Activated naive CD4-positive, alpha-beta T cell treated with anti-CD3 and anti-CD28 coated beads for 36 hours (primary cell): Measurements from ENCODE around the gene UBTD1. TPM values are rescaled to one million over a fixed set of nuclear protein-coding genes. Genes with fewer than 3 reads are reported as not detected.
"Not testable (repeated sequence)": the region's sequence is repeated elsewhere in the genome, so short reads cannot be mapped to it uniquely, and the experiment has no call there.

Experiments used
- CTCF ChIA-PET: fragments of 350-600 bp; sonication (Branson Sonifier 250); formaldehyde crosslinking; loops from one replicate; lab custom pipeline; 2021; ENCODE audit warnings: antibody characterized with exemption; lab: Charles Lee
- DNase-seq: peaks from one replicate; pipeline ENCODE4 v3.0.0-alpha.2; 2020
- H3K27ac Mint-ChIP-seq: one replicate; pipeline ENCODE4 v1.8.0; 2021; ENCODE audit warnings: mild to moderate bottlenecking, mixed read lengths
- H3K27me3 Mint-ChIP-seq: one replicate; pipeline ENCODE4 v1.8.0; 2021; ENCODE audit warnings: low read depth, mixed read lengths
- H3K36me3 Mint-ChIP-seq: one replicate; pipeline ENCODE4 v1.8.0; 2021; ENCODE audit warnings: low read depth, mixed read lengths
- H3K4me1 Mint-ChIP-seq: one replicate; pipeline ENCODE4 v1.8.0; 2021; ENCODE audit warnings: low read depth, mixed read lengths
- H3K4me3 Mint-ChIP-seq: one replicate; pipeline ENCODE4 v1.8.0; 2021; ENCODE audit warnings: mild to moderate bottlenecking, moderate library complexity, mixed read lengths
- H3K9me3 Mint-ChIP-seq: one replicate; pipeline ENCODE4 v1.8.0; 2021; ENCODE audit warnings: mixed read lengths
- intact Hi-C: fragments of 100-400 bp; cut with micrococcal nuclease; formaldehyde crosslinking; loops from one replicate; pipeline ENCODE4 v1.15.1; 2023
- total RNA-seq, 2 experiments: library from RNA; stranded (reverse); gene quantifications; one replicate each; pipeline ENCODE4 v1.2.3, GENCODE V29; 2021

The UBTD1 gene
- total RNA-seq, 2 experiments from 2014 or later = 0.86 to 1.3 TPM

DNA sequence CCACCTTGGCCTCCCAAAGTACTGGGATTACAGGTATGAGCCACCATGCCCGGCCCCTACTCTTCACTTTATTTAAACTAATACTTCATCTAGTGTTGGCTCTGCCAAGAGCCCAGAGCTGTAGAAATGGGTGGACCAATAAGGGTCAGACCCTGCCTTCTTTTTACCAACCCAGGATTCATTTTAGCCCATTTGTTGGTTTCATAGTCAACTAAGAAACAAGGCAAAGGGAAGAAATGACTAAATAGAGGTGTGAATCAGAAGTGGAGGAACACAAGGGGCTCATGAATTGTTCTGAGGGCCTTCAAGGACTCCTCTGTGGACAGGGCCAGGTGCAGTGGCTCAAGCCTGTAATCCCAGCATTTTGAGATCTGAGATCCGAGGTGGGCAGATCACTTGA is 74.9 kb downstream of the UBTD1 start:
- CTCF ChIA-PET = interaction anchor here (1.3 kb wide), 1 partner anchor 40 kb away, joined by 5 read pairs; no protein-coding TSS in a partner anchor
- Mint-ChIP-seq H3K36me3 (no peaks in the 10 kb centered on the region), H3K4me1 (no peaks in the 10 kb centered on the region), H3K27ac (no peak overlapping the region), H3K9me3 (no peaks in the 10 kb centered on the region), H3K27me3 (no peaks in the 10 kb centered on the region), H3K4me3 (no peak overlapping the region)
- intact Hi-C loops = loop anchor here (2.0 to 5.0 kb wide), 3 partner anchors 39 to 159 kb away; no protein-coding TSS in a partner anchor
- no peak for DNase-seq

DNA sequence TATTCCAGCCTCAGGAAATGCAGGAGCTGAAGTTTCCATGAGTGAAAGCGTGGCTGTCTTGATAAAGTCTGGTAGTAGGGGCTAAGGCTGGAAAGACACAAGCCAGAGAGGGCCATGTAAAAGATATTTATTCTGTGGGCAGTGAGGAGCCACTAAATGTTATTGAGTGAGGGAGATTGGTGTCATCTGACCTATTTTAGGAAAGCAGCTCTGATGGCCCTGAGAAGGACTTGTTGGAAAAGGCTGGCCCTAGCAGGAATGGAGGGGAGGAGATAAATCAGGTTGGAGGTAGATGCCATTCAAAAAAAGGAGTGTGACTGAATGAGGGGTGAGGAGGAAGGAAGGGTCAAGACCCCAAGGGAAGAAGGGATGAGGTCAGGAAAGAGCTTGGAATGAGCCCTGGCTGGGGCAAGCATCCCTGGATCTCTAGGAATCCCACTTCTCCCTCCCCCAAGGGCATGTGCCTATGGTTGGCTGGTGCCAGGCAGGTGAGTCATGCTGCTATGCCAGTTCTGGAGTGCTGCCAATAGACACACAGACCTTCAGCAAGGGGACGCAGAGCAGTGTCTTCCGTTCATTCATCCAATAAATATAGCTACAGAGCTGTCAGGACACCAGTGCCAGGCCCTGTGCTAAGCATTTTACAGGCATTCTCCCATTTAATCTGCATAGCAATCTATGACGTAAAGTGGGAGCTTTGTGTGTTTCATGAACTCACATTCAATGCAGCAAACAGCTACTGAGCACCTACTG is 75.8 kb downstream of the UBTD1 start:
- H3K4me3 Mint-ChIP-seq = no peak overlapping the region
- CTCF ChIA-PET = interaction anchor here (1.2 to 1.3 kb wide), 2 partner anchors 10 to 40 kb away, joined by 3 to 5 read pairs; no protein-coding TSS in a partner anchor
- H3K36me3 Mint-ChIP-seq = no peaks in the 10 kb centered on the region
- H3K4me1 Mint-ChIP-seq = no peaks in the 10 kb centered on the region
- H3K27ac Mint-ChIP-seq = no peak overlapping the region
- no peaks in the 10 kb centered on the region for H3K9me3 Mint-ChIP-seq
- DNase-seq = no peak
- intact Hi-C loops = loop anchor here (5.0 kb wide), 1 partner anchor 158 kb away; no protein-coding TSS in a partner anchor
- no peaks in the 10 kb centered on the region for H3K27me3 Mint-ChIP-seq

DNA sequence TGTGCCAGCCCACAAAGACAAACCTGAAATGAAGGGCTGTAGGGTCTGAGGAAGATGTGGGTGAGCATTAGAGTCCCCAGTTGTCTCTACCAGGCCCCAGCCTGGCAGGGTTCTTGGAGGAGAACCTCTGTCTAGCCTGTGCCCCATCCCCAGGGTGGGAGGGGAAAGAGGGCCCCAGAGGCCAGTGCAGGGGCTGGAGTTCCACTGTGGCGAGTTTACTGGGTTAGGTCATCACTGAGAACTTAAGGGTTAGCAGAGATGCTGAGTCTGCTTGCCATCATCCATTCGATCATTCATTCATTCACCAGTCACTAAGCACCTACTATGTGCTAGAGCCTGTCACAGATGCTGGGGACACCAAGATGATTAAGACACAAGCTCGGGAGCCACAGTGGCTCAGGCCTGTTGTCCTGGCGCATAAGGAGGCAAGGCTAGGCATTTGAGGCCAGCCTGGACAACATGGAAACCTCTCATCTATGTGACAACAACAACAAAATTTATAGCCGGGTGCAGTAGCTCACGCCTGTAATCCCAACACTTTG is 76.5 kb downstream of the UBTD1 start:
- Mint-ChIP-seq H3K9me3 (no peaks in the 10 kb centered on the region), H3K4me1 (no peaks in the 10 kb centered on the region), H3K27me3 (no peaks in the 10 kb centered on the region), H3K27ac (no peak overlapping the region), H3K36me3 (no peaks in the 10 kb centered on the region), H3K4me3 (no peak overlapping the region)
- DNase-seq = no peak
- CTCF ChIA-PET = interaction anchor here (1.2 to 1.4 kb wide), 4 partner anchors 10 to 56 kb away, joined by 3 to 5 read pairs (median 5); no protein-coding TSS in a partner anchor
- intact Hi-C loops = no loop called here

DNA sequence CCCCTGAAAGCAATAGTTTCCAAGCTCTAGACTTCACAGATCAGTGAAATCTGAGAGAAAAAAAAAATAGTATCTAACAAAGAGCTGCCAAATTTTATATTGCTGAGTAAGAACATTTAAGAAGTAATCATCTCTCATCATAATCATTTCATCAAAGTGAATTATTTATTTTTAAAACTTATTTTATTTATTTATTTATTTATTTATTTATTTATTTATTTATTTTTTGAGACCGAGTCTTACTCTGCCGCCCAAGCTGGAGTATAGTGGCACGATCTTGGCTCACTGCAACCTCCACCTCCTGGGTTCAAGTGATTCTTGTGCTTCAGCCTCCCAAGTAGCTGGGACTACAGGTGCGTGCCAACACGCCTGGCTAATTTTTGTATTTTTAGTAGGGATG is 77.8 kb downstream of the UBTD1 start:
- CTCF ChIA-PET = interaction anchor here (0.9 to 1.4 kb wide), 3 partner anchors 23 to 58 kb away, joined by 3 to 5 read pairs (median 5); no protein-coding TSS in a partner anchor
- H3K9me3 Mint-ChIP-seq, H3K36me3 Mint-ChIP-seq, H3K4me3 Mint-ChIP-seq, DNase-seq, H3K27me3 Mint-ChIP-seq, H3K4me1 Mint-ChIP-seq, intact Hi-C loops, H3K27ac Mint-ChIP-seq: not testable (repeated sequence)

DNA sequence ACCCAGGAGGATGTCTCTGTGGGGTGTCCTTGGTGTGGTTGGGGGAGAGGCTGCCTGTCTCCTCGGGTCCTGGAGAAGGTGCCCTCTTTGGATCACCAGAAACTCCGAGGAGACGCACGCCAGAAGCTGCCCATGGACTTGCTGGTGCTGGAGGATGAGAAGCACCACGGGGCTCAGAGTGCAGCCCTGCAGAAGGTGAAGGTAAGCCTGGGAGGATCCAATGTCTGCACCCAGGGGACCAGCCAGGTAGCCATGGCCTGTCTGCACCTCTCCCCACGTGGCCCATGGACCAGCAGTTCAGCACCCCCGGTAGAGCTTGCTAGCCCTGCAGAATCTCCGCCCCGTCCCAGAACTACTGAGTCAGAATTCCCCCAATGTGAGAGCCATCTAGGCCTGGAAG is 79.0 kb downstream of the UBTD1 start:
- CTCF ChIA-PET = interaction anchor here (0.6 to 0.7 kb wide), 2 partner anchors 42 to 43 kb away, joined by 3 read pairs; no protein-coding TSS in a partner anchor
- intact Hi-C loops = no loop called here
- H3K9me3 Mint-ChIP-seq = no peaks in the 10 kb centered on the region
- no peak for DNase-seq
- no peak overlapping the region for H3K27ac Mint-ChIP-seq
- H3K4me3 Mint-ChIP-seq = no peak overlapping the region
- no peaks in the 10 kb centered on the region for H3K27me3 Mint-ChIP-seq
- no peaks in the 10 kb centered on the region for H3K4me1 Mint-ChIP-seq
- H3K36me3 Mint-ChIP-seq = no peaks in the 10 kb centered on the region

DNA sequence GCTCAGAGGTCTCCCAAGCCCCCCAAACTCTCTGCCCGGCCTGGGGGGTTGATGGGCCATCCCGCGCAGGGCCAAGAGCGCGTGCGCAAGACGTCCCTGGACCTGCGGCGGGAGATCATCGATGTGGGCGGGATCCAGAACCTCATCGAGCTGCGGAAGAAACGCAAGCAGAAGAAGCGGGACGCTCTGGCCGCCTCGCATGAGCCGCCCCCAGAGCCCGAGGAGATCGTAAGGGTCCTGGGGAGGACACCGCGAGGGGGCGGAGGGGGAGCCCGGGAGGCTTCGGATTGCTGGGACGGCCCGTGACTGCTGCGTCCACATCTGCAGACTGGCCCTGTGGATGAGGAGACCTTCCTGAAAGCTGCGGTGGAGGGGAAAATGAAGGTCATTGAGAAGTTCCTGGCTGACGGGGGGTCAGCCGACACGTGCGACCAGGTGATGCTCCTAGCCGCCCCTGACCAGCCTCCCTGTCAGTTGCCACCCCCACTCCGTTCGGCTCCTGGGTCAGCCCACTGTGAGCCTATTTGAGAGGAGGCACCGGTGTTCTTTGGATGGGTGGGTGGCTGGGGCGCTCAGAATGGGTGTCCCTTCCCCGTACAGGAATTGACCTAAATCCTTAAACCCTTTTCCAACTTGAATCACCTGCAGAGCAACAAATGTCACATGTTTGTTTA is 79.6 kb downstream of the UBTD1 start:
- no peak for DNase-seq
- Mint-ChIP-seq H3K9me3 (no peaks in the 10 kb centered on the region), H3K4me1 (no peaks in the 10 kb centered on the region), H3K27ac (no peak overlapping the region), H3K27me3 (no peaks in the 10 kb centered on the region), H3K4me3 (no peak overlapping the region), H3K36me3 (no peaks in the 10 kb centered on the region)
- CTCF ChIA-PET = no interaction called here
- intact Hi-C loops = no loop called here

DNA sequence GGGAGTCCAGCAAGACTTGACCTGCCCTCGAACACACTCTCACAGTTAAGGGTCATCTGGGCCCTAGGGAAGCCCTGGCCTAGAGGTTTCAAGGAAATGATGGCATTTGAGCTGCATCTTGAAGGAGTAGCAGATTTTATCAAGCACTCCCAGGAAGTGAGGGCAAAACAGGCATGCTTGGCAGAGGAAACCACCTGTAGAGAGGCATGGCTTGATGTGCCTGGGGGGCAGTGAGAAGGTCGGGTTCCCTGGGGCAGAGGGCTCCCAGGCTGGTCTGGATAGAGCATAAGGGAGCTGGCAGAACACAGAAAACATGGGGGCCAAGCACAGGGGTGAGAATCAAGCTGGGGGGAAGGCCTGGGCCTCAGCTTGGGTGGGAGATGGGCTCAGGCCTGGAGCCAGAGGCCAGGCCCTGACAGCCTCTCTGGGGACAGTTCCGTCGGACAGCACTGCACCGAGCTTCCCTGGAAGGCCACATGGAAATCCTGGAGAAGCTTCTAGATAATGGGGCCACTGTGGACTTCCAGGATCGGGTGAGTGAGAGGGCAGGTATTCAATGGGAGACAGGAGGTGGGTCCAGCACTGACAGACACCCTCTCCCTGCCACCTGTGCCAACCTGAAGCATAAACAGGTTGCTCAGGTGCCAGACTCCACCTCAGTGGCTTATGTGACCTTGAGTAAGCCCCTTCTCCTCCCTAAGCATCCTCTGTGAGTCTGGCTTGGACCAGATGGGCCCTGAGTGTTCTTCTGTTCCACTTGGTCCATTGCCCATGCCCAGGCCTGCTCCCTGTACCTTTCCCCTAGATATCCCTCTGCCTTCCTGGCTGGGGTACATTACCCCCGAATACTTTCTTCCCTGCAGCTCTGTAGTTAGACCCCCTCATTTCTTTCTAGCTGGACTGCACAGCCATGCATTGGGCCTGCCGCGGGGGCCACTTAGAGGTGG is 82.0 kb downstream of the UBTD1 start:
- Mint-ChIP-seq H3K27me3 (no peaks in the 10 kb centered on the region), H3K27ac (no peak overlapping the region), H3K9me3 (no peaks in the 10 kb centered on the region), H3K4me1 (no peaks in the 10 kb centered on the region), H3K36me3 (no peaks in the 10 kb centered on the region), H3K4me3 (no peak overlapping the region)
- CTCF ChIA-PET = no interaction called here
- DNase-seq = no peak
- intact Hi-C loops = no loop called here

DNA sequence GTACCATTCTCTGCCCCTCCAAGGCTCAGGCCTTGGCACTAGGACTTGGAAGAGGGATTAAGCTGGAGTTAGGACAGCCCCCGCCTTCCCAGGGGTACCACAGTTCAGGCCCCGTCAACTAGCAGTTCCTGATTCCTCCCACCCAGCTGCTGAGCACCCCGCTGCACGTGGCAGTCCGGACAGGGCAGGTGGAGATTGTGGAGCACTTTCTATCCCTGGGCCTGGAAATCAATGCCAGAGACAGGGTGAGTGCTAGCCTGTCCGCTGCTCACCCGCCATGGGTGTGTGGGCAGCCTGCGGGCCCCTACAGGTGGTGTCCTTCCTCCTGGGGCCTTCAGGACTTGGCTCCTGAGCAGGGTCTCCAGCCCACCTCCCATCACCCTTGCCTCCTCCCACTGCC is 83.4 kb downstream of the UBTD1 start:
- intact Hi-C loops = no loop called here
- no peaks in the 10 kb centered on the region for H3K4me1 Mint-ChIP-seq
- CTCF ChIA-PET = interaction anchor here (0.5 to 1.0 kb wide), 2 partner anchors 10 to 176 kb away, joined by 4 read pairs; partner anchors contain the start of gene ANKRD2
- DNase-seq = no peak
- H3K27ac Mint-ChIP-seq = no peak overlapping the region
- H3K4me3 Mint-ChIP-seq = no peak overlapping the region
- no peaks in the 10 kb centered on the region for H3K27me3 Mint-ChIP-seq
- no peaks in the 10 kb centered on the region for H3K9me3 Mint-ChIP-seq
- no peaks in the 10 kb centered on the region for H3K36me3 Mint-ChIP-seq

DNA sequence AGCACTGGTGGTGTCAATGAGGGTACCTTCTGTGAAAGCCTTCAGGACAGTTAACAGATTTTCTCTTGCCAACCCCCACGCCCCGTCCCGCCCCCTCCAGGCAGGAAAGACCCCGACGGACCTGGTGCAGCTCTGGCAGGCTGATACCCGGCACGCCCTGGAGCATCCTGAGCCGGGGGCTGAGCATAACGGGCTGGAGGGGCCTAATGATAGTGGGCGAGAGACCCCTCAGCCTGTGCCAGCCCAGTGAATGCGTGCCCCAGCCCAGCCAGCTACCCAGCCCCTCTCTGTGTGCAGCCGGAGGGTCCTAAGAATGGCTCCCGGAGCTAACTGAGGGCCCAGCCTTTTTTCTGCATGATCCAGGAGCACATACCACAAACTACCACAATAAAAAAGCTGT is 84.8 kb downstream of the UBTD1 start:
- Mint-ChIP-seq H3K4me1 (no peaks in the 10 kb centered on the region), H3K27me3 (no peaks in the 10 kb centered on the region), H3K27ac (no peak overlapping the region), H3K9me3 (no peaks in the 10 kb centered on the region), H3K4me3 (no peak overlapping the region), H3K36me3 (no peaks in the 10 kb centered on the region)
- intact Hi-C loops = no loop called here
- DNase-seq = no peak
- CTCF ChIA-PET = no interaction called here

DNA sequence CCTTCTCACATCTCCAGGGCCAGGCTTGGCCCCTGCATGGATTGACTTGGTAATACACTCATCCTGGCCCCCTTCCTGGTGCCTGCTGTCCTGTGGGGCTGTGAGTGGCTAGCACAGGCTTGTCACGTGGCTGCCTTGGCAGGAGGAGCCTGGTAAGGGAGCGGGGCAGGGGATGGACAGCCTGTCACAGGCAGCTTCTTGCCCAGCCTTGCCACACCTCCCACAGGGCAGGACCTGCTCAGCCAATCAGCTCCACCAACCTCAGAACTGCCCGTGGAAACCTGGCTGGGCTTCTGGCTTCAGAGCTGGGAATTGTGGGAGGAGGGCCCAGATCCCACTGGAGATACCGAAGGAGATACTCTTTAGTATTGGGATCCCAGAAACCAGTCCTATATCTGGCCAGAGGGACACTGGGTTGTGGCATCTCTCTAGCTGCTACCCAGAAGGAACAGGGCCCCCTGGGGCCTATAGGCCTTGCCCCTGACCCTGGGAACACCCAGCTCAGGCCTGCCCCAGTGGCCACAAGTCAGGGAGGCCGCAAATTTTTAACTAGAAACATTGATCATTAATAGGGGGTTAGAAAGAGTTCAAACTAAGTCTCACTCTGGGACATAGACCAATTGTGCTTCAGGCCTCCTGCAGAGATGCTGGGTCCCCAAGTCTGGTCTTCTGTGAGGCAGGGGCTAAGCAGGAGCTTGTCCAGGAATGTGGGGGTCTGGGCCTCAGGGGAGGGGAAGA is 85.5 kb downstream of the UBTD1 start, which contains the start of gene HOGA1:
Gene HOGA1 (plus strand): TSS at position 330 of the 738 bp plus-strand sequence. CDS start 315 bp downstream, at position 645.
- intact Hi-C loops = no loop called here
- DNase-seq = no peak
- Mint-ChIP-seq H3K27ac (no peak within 1 kb of the TSS), H3K27me3 (no peaks in the 10 kb centered on the region), H3K4me1 (no peaks in the 10 kb centered on the region), H3K9me3 (no peaks in the 10 kb centered on the region), H3K36me3 (no peaks in the 10 kb centered on the region), H3K4me3 (no peak within 1 kb of the TSS)
- CTCF ChIA-PET = interaction anchor here (0.5 to 1.1 kb wide), 5 partner anchors 9 to 1214 kb away, joined by 3 to 4 read pairs (median 3); no protein-coding TSS in a partner anchor
